ENCODE data around the gene NPAS1.

Gene NPAS1

DNA sequence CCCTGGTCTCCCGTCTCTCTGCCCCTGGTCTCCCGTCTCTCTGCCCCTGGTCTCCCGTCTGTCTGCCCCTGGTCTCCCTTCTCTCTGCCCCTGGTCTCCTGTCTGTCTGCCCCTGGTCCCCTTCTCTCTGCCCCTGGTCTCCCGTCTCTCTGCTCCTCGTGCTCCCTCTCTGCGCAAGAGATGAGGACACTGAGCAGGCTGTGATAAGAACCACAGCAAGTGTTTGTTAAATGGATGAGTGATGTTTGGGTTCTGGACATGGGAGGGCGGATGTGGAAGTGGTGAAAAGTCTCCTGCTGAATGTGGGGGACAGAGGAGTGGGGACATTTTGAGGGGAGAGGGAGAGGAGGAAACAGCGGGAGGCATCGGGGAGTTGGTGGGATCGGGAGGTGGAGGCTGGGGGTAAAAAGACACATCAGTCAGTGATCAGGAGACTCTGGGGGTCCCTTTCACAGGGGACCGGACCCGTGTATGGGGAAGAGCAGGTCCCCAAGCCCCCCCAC lies 8.0 kb downstream of the NPAS1 start:
- TF ChIP-seq, protein P1, sequence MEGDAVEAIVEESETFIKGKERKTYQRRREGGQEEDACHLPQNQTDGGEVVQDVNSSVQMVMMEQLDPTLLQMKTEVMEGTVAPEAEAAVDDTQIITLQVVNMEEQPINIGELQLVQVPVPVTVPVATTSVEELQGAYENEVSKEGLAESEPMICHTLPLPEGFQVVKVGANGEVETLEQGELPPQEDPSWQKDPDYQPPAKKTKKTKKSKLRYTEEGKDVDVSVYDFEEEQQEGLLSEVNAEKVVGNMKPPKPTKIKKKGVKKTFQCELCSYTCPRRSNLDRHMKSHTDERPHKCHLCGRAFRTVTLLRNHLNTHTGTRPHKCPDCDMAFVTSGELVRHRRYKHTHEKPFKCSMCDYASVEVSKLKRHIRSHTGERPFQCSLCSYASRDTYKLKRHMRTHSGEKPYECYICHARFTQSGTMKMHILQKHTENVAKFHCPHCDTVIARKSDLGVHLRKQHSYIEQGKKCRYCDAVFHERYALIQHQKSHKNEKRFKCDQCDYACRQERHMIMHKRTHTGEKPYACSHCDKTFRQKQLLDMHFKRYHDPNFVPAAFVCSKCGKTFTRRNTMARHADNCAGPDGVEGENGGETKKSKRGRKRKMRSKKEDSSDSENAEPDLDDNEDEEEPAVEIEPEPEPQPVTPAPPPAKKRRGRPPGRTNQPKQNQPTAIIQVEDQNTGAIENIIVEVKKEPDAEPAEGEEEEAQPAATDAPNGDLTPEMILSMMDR (conservative IDR thresholded peaks at IDR 0.05; ENCODE audit: low read depth, low read length): no peak
- DNase-seq (ENCODE audit: low read depth): no peak
- no peak overlapping the region for H3K4me3 ChIP-seq (ENCODE audit: low read length)

GRCh38 chr19:47028195-47028601 lies 8.6 kb downstream of the NPAS1 start:
- no peak for DNase-seq (ENCODE audit: low read depth)
- TF ChIP-seq, protein P1 (conservative IDR thresholded peaks at IDR 0.05; ENCODE audit: low read depth, low read length): no peak
- H3K4me3 ChIP-seq (ENCODE audit: low read length): no peak overlapping the region

DNA sequence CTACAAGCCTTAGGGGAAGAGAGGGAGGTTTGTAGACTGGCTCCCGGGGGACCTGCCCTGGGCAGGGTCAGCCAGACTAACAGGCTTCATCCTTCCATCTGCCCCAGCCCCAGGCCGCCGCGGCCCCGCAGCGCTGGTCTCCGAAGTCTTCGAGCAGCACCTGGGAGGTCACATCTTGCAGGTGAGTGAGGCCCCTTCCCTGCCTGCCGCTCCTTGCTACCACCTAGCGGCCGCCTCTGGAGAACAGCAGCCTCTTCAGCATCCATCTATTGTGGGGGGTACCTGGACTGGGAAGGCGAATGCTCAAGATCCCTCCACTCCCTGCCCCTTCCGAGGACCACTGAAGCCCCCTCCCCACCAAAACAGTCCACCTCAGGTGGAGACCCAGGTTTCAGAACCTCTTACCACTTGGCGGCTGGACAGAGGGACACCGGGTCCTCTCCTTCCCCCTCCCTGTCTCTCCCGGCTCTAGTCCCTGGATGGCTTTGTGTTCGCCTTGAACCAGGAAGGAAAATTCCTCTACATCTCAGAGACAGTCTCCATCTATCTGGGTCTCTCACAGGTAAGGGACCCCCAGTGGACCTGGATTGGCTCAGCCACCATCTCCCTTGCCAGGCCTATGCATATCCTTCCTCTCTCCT lies 12.7 kb downstream of the NPAS1 start:
- H3K4me3 ChIP-seq (ENCODE audit: low read length): no peak overlapping the region
- no peak for DNase-seq (ENCODE audit: low read depth)
- TF ChIP-seq, protein P1 (conservative IDR thresholded peaks at IDR 0.05; ENCODE audit: low read depth, low read length): peak; percentile 96

GRCh38 chr19:47035127-47036096 lies 15.8 kb downstream of the NPAS1 start:
- TF ChIP-seq, protein P1 (conservative IDR thresholded peaks at IDR 0.05; ENCODE audit: low read depth, low read length): peak; percentile 90
- peak; percentile 43 for DNase-seq (ENCODE audit: low read depth)
- peak overlapping the region; percentile 62 for H3K4me3 ChIP-seq (ENCODE audit: low read length)

DNA sequence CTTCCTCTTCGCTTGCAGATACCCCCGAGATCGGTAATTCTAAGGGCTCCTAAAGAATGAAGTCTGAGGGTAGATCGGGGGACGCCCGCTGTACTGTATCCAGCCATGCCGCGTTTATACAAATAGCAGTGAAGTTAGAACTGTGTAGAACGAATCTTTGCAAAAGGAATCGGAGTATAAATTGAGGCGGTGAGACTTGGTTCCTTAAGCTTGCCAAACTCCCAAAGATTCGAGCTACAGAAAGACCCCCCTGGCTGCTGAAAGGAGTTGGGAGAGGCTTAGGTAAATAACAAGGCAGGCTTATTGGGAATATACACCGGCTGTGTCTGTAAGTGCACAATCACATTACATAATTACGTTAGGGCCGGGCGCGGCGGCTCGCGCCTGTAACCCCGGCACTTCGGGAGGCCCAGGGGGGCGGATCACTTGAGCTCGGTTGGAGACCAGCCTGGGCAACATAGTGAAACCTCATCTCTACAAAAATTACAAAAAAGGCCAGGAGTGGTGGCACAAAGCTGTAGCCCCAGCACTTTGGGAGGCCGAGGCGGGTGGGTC lies 16.5 kb downstream of the NPAS1 start:
- no peak for DNase-seq (ENCODE audit: low read depth)
- TF ChIP-seq, protein P1 (conservative IDR thresholded peaks at IDR 0.05; ENCODE audit: low read depth, low read length): no peak
- peak overlapping the region; percentile 62 for H3K4me3 ChIP-seq (ENCODE audit: low read length)

DNA sequence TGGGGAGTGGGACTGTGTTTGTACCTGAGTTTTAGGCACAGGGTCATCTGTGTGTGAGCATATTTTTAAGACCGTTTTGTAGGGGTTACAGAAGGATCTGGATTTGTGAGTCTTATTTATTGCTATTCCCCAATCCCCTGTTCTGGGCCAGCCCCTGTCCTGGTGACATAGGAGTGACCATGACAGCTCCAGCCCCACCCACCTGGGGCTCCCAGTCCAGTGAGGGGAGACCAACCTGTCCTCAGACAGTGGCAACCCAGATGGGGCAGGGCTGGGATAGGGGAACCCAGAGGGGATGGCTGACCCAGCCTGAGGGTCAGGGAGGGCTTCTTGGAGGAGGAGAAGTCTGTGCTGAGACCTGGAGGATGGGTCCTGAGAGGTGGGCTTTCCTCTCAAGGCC lies 18.1 kb downstream of the NPAS1 start:
- no peak for DNase-seq (ENCODE audit: low read depth)
- TF ChIP-seq, protein P1 (conservative IDR thresholded peaks at IDR 0.05; ENCODE audit: low read depth, low read length): no peak
- no peak overlapping the region for H3K4me3 ChIP-seq (ENCODE audit: low read length)
